MM.1S (cell line): ENCODE data around the gene RNASE13.
"Not testable (repeated sequence)": the region's sequence is repeated elsewhere in the genome, so short reads cannot be mapped to it uniquely, and the experiment has no call there.

Experiments used
- DNase-seq: peaks from one replicate; pipeline ENCODE4 v3.0.0-alpha.2; 2015
- H2AFZ ChIP-seq: fragments of 300-600 bp; sonication (generic); 2 replicates; pipeline ENCODE4 v1.6.0; 2016; ENCODE audit warnings: antibody characterized with exemption, low read length
- H3F3A ChIP-seq: fragments of 300-600 bp; sonication (generic); 2 replicates; pipeline ENCODE4 v1.6.1; 2016; ENCODE audit warnings: mild to moderate bottlenecking, antibody characterized with exemption, low read length, moderate library complexity, mixed read lengths; ENCODE audit not compliant: insufficient read depth
- H3K27ac ChIP-seq: fragments of 300-600 bp; sonication (generic); 2 replicates; pipeline ENCODE4 v1.5.1; 2016; ENCODE audit warnings: mild to moderate bottlenecking, low read length
- H3K27me3 ChIP-seq: fragments of 300-600 bp; sonication (generic); replicated peaks from 2 replicates; pipeline ENCODE4 v1.6.0; 2016; ENCODE audit warnings: low read length; ENCODE audit not compliant: insufficient read depth
- H3K36me3 ChIP-seq: fragments of 300-600 bp; sonication (generic); replicated peaks from 2 replicates; pipeline ENCODE4 v1.6.1; 2016; ENCODE audit warnings: mild to moderate bottlenecking, low read length, mixed read lengths; ENCODE audit not compliant: insufficient read depth
- H3K4me1 ChIP-seq: fragments of 300-600 bp; sonication (generic); 2 replicates; pipeline ENCODE4 v1.6.1; 2016; ENCODE audit warnings: low read length, mixed read lengths
- H3K4me2 ChIP-seq: fragments of 300-600 bp; sonication (generic); 2 replicates; pipeline ENCODE4 v1.6.0; 2016; ENCODE audit warnings: low read depth, low read length
- H3K4me3 ChIP-seq: fragments of 300-600 bp; sonication (generic); 2 replicates; pipeline ENCODE4 v1.5.1; 2016; ENCODE audit warnings: low read length, mixed read lengths
- H3K79me2 ChIP-seq: fragments of 300-600 bp; sonication (generic); 2 replicates; pipeline ENCODE4 v1.6.1; 2016; ENCODE audit warnings: mixed run types, low read length, mixed read lengths
- H3K9ac ChIP-seq: fragments of 300-600 bp; sonication (generic); 2 replicates; pipeline ENCODE4 v1.6.1; 2016; ENCODE audit warnings: low read length, mixed read lengths
- H3K9me2 ChIP-seq: fragments of 300-600 bp; sonication (generic); replicated peaks from 2 replicates; pipeline ENCODE4 v1.6.1; 2016; ENCODE audit warnings: mild to moderate bottlenecking, low read length, mixed read lengths; ENCODE audit not compliant: insufficient read depth
- H3K9me3 ChIP-seq: fragments of 300-600 bp; sonication (generic); replicated peaks from 2 replicates; pipeline ENCODE4 v1.6.1; 2016; ENCODE audit warnings: mild to moderate bottlenecking, low read length, mixed read lengths; ENCODE audit not compliant: insufficient read depth
- H4K20me1 ChIP-seq: fragments of 300-600 bp; sonication (generic); 2 replicates; pipeline ENCODE4 v1.6.1; 2016; ENCODE audit warnings: mild to moderate bottlenecking, low read length, moderate library complexity, mixed read lengths; ENCODE audit not compliant: insufficient read depth
- EZH2 ChIP-seq: fragments of 300-600 bp; sonication (generic); optimal IDR thresholded peaks from 2 replicates; pipeline ENCODE3; 2017; ENCODE audit warnings: low read depth, mild to moderate bottlenecking, antibody characterized with exemption, low read length, mixed read lengths
- EZH2phosphoT487 ChIP-seq: fragments of 300-600 bp; sonication (generic); IDR thresholded peaks from 2 replicates; pipeline ENCODE4 v1.6.1; 2018; ENCODE audit warnings: antibody characterized with exemption, low read length
- TF ChIP-seq, protein P1 (sequence below): fragments of 300-600 bp; sonication (generic); IDR thresholded peaks from 2 replicates; pipeline ENCODE4 v1.5.1; 2016; ENCODE audit warnings: antibody characterized with exemption, low read length, mixed read lengths

RNASE13 gene

GRCh38 chr14:21015312-21015711 lies 19.3 kb downstream of the RNASE13 start:
- Histone ChIP-seq H3K9me3 (no peaks in the 10 kb centered on the region), H3K4me2 (no peak overlapping the region), H3K36me3 (no peaks in the 10 kb centered on the region), H3K4me3 (no peak overlapping the region), H3K79me2 (no peaks in the 10 kb centered on the region), H3K27me3 (no peaks in the 10 kb centered on the region), H3K9me2 (no peaks in the 10 kb centered on the region), H3K27ac (no peak overlapping the region), H3K9ac (no peak overlapping the region), H3F3A (no peaks in the 10 kb centered on the region), H2AFZ (no peak overlapping the region), H4K20me1 (no peaks in the 10 kb centered on the region), H3K4me1 (no peaks in the 10 kb centered on the region)
- no peak for DNase-seq
- TF ChIP-seq EZH2 (no peak), EZH2phosphoT487 (no peak)
- TF ChIP-seq, protein P1, sequence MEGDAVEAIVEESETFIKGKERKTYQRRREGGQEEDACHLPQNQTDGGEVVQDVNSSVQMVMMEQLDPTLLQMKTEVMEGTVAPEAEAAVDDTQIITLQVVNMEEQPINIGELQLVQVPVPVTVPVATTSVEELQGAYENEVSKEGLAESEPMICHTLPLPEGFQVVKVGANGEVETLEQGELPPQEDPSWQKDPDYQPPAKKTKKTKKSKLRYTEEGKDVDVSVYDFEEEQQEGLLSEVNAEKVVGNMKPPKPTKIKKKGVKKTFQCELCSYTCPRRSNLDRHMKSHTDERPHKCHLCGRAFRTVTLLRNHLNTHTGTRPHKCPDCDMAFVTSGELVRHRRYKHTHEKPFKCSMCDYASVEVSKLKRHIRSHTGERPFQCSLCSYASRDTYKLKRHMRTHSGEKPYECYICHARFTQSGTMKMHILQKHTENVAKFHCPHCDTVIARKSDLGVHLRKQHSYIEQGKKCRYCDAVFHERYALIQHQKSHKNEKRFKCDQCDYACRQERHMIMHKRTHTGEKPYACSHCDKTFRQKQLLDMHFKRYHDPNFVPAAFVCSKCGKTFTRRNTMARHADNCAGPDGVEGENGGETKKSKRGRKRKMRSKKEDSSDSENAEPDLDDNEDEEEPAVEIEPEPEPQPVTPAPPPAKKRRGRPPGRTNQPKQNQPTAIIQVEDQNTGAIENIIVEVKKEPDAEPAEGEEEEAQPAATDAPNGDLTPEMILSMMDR, result no peak

GRCh38 chr14:21014761-21015190 lies 19.8 kb downstream of the RNASE13 start:
- Histone ChIP-seq H3K4me3 (no peak overlapping the region), H3K4me2 (no peak overlapping the region), H3K9me3 (no peaks in the 10 kb centered on the region), H3K27ac (no peak overlapping the region), H3K79me2 (no peaks in the 10 kb centered on the region), H3K9me2 (no peaks in the 10 kb centered on the region), H3F3A (no peaks in the 10 kb centered on the region), H3K9ac (no peak overlapping the region), H2AFZ (no peak overlapping the region), H3K4me1 (no peaks in the 10 kb centered on the region), H3K36me3 (no peaks in the 10 kb centered on the region), H3K27me3 (no peaks in the 10 kb centered on the region), H4K20me1 (no peaks in the 10 kb centered on the region)
- TF ChIP-seq, protein P1, result peak; percentile 70
- TF ChIP-seq EZH2phosphoT487, result no peak
- DNase-seq, result peak; percentile 53

- Histone ChIP-seq H2AFZ (no peak overlapping the region), H3K4me1 (no peaks in the 10 kb centered on the region)
Observed at GRCh38 chr14:21011136-21011535, 23.5 kb downstream of the RNASE13 start.

DNA sequence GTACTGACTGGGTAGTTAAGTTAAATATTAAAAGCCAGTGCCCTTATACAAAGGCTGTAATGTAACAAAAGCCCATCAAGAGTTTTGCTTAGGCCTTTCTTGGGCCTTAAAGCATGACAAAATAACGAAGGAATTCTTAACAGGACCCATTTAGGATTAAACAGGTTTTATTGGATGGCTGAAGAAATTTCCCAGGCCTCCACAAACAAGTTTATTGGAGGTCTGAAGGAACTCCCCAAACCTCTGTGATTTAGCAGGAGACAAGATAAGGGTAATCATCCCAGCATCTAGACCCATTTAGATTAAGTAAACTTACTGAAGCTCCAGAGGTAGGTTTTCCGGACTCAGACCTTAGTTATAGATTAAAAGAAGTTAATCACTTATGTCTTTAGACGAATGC lies 24.9 kb downstream of the RNASE13 start:
- H3K4me3 ChIP-seq, H3K9me2 ChIP-seq, DNase-seq: not testable (repeated sequence)

More at GRCh38 chr14:21011136-21011535, 23.5 kb downstream of the RNASE13 start:
- no peaks in the 10 kb centered on the region for H4K20me1 ChIP-seq
- no peaks in the 10 kb centered on the region for H3K36me3 ChIP-seq
- no peaks in the 10 kb centered on the region for H3K27me3 ChIP-seq
- H3K4me2 ChIP-seq, result no peak overlapping the region
- no peaks in the 10 kb centered on the region for H3K9me2 ChIP-seq
- no peaks in the 10 kb centered on the region for H3F3A ChIP-seq
- DNase-seq, result no peak
- no peaks in the 10 kb centered on the region for H3K9me3 ChIP-seq
- no peaks in the 10 kb centered on the region for H3K79me2 ChIP-seq
- TF ChIP-seq EZH2, result no peak
- TF ChIP-seq EZH2phosphoT487, result no peak
- H3K4me3 ChIP-seq, result no peak overlapping the region
- H3K27ac ChIP-seq, result no peak overlapping the region
- H3K9ac ChIP-seq, result no peak overlapping the region

More for the DNA sequence above, 24.9 kb downstream of the RNASE13 start:
- not testable (repeated sequence) for H3K9me3 ChIP-seq, H3K27me3 ChIP-seq, H3K4me1 ChIP-seq, H3K36me3 ChIP-seq, H3K4me2 ChIP-seq, H2AFZ ChIP-seq, H3K79me2 ChIP-seq, H3K9ac ChIP-seq, H3K27ac ChIP-seq, H4K20me1 ChIP-seq, H3F3A ChIP-seq
